Measurements from ENCODE around the gene CTSD. TPM values are rescaled to one million over a fixed set of nuclear protein-coding genes. Genes with fewer than 3 reads are reported as not detected.

CTSD gene
- total and polyA plus RNA-seq, 2 of the 4 experiments (the other 2 are of a cell fraction): 39.8 to 166 TPM

- Histone ChIP-seq H3K27ac (ENCODE audit: insufficient read depth, low read length) (no peak overlapping the region), H2BK5ac (ENCODE audit: low read depth, low read length, poor library complexity, severe bottlenecking) (no peak overlapping the region), H2AK9ac (replicated peaks; ENCODE audit: low read depth, low read length, poor library complexity) (no peak overlapping the region), H3K36me3 (ENCODE audit: control insufficient read depth, insufficient read depth, low read length) (no peaks in the 10 kb centered on the region), H4K5ac (ENCODE audit: low read depth, low read length) (no peak overlapping the region), H2AFZ (replicated peaks; ENCODE audit: low read length, poor library complexity) (peak overlapping the region; percentile 21), H3K23ac (ENCODE audit: low read depth, low read length) (no peak overlapping the region), H4K8ac (ENCODE audit: low read depth in 2 of 2, low read length in 2 of 2) (no peak overlapping the region), H3K18ac (ENCODE audit: low read depth, low read length) (no peak overlapping the region), H3K4me1 (ENCODE audit: control insufficient read depth, insufficient read depth, low read length) (no peaks in the 10 kb centered on the region), H2BK20ac (ENCODE audit: low read depth, low read length) (no peak overlapping the region), H3K9ac (ENCODE audit: low read depth, low read length) (no peak overlapping the region), H3K79me1 (ENCODE audit: low read depth in 1 of 2, low read length in 2 of 2) (no peaks in the 10 kb centered on the region), H4K91ac (ENCODE audit: insufficient read depth, low read depth, low read length) (no peak overlapping the region), H3K56ac (ENCODE audit: extremely low read depth, insufficient read depth, low read length) (no peak overlapping the region), H4K20me1 (ENCODE audit: insufficient read depth, low read length) (no peaks in the 10 kb centered on the region), H2AK5ac (ENCODE audit: low read depth, low read length) (no peak overlapping the region), H2BK15ac (ENCODE audit: low read depth, low read length) (no peak overlapping the region), H3K4ac (ENCODE audit: low read depth, low read length) (no peak overlapping the region), H3K9me1 (ENCODE audit: insufficient read depth, low read length) (peaks cover 5% of the 10 kb centered on the region; the same call in 1 of the 2 replicates), H3K4me3 (ENCODE audit: insufficient read depth, low read depth, low read length) (no peak overlapping the region), H3K9me3 (ENCODE audit: control insufficient read depth, insufficient read depth, low read length) (peaks cover 16% of the 10 kb centered on the region), H3K27me3 (ENCODE audit: control insufficient read depth, insufficient read depth, low read length) (peaks cover 56% of the 10 kb centered on the region), H3K4me2 (ENCODE audit: low read depth, low read length) (no peak overlapping the region), H2BK120ac (ENCODE audit: low read depth, low read length) (no peak overlapping the region), H3K14ac (replicated peaks; ENCODE audit: low read depth, low read length) (no peak overlapping the region)
- dilution Hi-C loops (cut with HindIII; ENCODE audit: low sequenced_read_pairs, unreplicated experiment): no loop called here
- TF ChIP-seq POLR2A (IDR thresholded peaks at IDR 0.05; ENCODE audit: low read depth, low read length) (no peak), RAD21 (IDR thresholded peaks at IDR 0.05; ENCODE audit: low read length) (no peak), CEBPB (IDR thresholded peaks at IDR 0.05; ENCODE audit: low read depth, low read length) (no peak), CTCF (conservative IDR thresholded peaks at IDR 0.05; ENCODE audit: low read depth, low read length) (no peak), SMC3 (IDR thresholded peaks at IDR 0.05; ENCODE audit: low read depth, low read length) (no peak), ELK1 (IDR thresholded peaks at IDR 0.05; ENCODE audit: borderline replicate concordance, low read depth, low read length) (no peak), CHD1 (IDR thresholded peaks at IDR 0.05; ENCODE audit: low read depth, low read length) (no peak), FOS (IDR thresholded peaks at IDR 0.05; ENCODE audit: low read depth, low read length) (no peak), RCOR1 (IDR thresholded peaks at IDR 0.05; ENCODE audit: insufficient replicate concordance, low read length) (no peak)
- intact Hi-C loops (cut with micrococcal nuclease): no loop called here
- in situ Hi-C loops (cut with MboI; ENCODE audit: low sequenced_read_pairs): no loop called here
- ChIA-PET CTCF (no interaction called here), POLR2A (ENCODE audit: unreplicated experiment) (no interaction called here)
- ATAC-seq (ENCODE audit: low read depth) (no peak), DNase-seq (no peak)
- 39% methylated on average over 9 of the region's 14 CpGs; no CpG with 5 or more reads in 1 of the 2 experiments for WGBS, 2 experiments (ENCODE audit: extremely low coverage in 2 of 2, insufficient read length in 1 of 2)
- no TSS peak for BruUV-seq (replicated peaks)
Observed at GRCh38 chr11:1733009-1733715, 30.6 kb downstream of the CTSD start.

Measured in IMR-90 (cell line).